ENCODE measurements around the gene CALR3.
"Not testable (repeated sequence)": the region's sequence is repeated elsewhere in the genome, so short reads cannot be mapped to it uniquely, and the experiment has no call there.

Gene CALR3, protein sequence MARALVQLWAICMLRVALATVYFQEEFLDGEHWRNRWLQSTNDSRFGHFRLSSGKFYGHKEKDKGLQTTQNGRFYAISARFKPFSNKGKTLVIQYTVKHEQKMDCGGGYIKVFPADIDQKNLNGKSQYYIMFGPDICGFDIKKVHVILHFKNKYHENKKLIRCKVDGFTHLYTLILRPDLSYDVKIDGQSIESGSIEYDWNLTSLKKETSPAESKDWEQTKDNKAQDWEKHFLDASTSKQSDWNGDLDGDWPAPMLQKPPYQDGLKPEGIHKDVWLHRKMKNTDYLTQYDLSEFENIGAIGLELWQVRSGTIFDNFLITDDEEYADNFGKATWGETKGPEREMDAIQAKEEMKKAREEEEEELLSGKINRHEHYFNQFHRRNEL

DNA sequence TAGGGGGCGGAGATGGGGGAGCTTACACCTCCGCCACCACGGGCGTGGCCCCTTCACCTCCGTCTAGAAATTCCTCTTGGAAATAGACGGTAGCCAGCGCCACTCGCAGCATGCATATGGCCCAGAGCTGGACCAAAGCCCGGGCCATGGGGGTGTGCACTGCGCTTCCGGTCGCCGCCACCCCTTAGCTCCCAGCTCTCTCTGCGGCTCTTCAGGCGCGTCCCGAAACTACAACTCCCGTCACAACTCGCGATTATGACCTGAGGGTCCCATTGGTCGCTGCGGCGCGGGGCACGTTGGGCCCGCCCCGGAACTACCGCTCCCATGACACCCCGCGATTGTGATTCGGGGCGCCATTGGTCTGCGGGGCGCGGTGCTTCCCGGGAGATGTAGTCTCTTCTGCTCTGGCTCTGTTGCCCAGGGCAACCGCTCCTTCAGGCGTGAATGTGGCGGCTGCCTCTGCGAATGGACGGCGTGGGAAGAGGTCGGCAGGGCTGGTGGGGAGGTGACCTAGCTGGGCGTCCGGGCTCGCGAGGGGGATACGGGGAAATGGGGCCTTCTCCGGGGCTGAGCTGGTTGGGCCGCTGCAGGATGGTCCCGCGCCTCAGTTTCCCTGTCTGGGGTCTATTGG is at the start of gene CALR3, which contains the start of gene C19orf44:
TSS of gene CALR3 (minus strand) at position 186 of the 631 bp plus-strand sequence. CDS start at position 148, 38 bp downstream.
TSS of gene C19orf44 (plus strand) at position 413 of the 631 bp plus-strand sequence. CDS start 4,399 bp downstream, outside the sequence.
- DNase-seq, result peak; percentile 96 to 97

- no peak for DNase-seq
Measured at GRCh38 chr19:16544473-16545231, 48.7 kb upstream of the CALR3 start.

DNA sequence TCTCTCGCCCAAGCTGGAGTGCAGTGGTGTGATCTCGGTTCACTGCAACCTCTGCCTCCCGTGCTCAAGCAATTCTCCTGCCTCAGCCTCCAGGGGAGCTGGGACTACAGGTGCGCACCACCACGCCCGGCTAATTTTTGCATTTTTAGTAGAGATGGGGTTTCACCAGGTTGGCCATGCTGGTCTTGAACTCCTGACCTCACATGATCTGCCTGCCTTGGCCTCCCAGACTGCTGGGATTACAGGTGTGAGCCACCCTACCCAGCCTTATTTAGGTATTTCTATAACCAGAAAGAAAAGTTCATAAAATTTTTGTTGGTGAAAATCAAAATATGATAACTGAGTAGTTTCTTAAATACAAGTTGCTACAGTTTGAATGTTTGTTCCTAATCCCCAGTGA is 47.8 kb upstream of the CALR3 start:
- not testable (repeated sequence) for DNase-seq

DNA sequence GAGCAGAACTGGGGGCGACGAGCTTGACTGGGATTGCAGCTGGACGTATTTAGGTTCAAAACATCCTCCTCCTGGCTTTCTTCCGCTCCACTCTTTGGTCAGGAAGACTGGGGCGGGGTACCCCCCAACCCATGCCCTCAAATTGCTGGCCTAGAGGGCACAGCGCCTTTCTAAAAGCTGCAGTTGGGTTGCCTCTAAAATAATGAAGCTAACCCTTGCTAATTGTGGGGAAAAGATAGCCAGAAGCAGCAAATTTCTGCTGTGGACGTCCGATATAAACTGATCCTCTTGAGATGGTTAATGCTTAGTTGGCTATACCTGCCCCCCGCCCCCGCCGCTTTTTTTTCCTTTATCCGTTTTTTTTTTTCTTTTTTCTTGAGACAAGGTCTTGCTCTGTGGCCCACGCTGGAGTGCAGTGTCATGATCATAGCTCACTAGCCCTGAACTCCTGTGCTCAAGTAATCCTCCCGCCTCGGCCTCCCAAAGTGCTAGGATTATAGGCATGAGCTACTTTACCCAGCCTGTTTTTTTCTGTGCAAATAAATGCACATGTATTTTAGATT is 47.0 kb upstream of the CALR3 start:
- peak; percentile 15 to 19 for DNase-seq

DNA sequence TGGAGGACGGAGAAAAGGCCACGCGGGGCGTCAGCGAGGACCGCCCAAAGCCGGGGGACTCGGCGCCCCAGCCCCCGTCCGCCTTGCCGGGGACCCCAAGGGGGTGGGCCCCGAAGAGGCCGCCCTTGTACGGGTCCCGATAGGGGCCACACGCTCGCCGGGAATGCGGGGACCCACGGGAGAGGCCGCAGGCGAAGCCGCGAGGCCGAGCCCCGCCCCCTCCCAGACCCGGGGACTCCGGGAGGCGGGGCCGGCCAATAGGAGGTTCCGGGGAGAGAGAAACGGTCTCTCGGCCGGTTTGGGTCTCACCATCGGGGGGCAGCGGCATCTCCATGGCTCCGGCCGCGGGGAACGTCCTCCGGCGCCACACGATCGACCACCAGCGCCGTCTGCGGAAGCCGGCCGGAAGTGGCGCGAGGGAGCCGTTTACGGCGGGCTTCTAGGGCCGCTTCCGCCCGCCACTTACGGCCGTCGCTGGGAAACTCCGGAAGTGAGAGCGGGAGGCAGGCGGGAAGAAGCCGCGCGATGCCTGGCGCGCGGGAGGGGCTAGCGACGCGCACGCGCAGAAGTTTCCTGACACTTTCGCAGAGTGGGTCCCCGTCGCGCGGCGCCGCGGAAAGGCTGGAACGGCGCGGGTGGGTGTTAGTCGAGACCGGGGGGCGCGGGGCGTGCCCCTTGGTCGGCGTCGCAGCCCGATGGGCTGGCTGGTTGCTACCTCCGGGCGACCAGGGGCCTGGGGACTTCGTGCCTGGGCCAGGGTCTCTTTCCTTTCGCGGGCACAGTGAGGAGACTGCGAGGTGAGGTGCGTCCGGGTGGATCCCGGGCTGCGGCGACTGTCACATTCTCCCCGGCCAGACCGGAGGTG is 46.3 kb upstream of the CALR3 start, which contains the start of gene CHERP:
TSS of gene CHERP (minus strand) at position 393 of the 865 bp plus-strand sequence. CDS start at position 334, 59 bp downstream.
- DNase-seq, result peak; percentile 93 to 94

- DNase-seq, result no peak
Measured at GRCh38 chr19:16541526-16542044, 45.6 kb upstream of the CALR3 start.

- DNase-seq, result no peak
Measured at GRCh38 chr19:16540948-16541347, 45.0 kb upstream of the CALR3 start.

DNA sequence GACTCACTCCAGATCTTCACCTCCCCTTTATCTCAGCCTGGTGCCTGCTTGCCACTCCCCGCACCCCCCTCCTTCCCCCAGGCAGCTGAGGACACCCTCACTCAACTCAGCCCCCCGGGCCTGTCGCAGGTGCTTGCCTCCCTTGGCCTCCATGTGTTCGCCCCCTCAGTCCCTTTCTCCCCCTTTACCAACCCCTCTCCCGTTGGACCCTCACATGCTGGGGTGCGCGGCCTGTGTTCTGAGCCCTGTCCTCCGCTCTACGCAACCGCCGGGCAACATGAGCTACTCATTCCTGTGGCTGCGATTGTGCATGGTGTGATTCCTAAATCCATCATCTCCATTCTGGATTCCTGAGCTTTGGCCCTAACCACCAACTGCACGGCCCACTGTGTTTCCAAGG is 41.1 kb upstream of the CALR3 start:
- no peak for DNase-seq

- no peak for DNase-seq
Measured at GRCh38 chr19:16536130-16536529, 40.2 kb upstream of the CALR3 start.

- DNase-seq, result no peak
Measured at GRCh38 chr19:16535381-16535780, 39.4 kb upstream of the CALR3 start.

DNA sequence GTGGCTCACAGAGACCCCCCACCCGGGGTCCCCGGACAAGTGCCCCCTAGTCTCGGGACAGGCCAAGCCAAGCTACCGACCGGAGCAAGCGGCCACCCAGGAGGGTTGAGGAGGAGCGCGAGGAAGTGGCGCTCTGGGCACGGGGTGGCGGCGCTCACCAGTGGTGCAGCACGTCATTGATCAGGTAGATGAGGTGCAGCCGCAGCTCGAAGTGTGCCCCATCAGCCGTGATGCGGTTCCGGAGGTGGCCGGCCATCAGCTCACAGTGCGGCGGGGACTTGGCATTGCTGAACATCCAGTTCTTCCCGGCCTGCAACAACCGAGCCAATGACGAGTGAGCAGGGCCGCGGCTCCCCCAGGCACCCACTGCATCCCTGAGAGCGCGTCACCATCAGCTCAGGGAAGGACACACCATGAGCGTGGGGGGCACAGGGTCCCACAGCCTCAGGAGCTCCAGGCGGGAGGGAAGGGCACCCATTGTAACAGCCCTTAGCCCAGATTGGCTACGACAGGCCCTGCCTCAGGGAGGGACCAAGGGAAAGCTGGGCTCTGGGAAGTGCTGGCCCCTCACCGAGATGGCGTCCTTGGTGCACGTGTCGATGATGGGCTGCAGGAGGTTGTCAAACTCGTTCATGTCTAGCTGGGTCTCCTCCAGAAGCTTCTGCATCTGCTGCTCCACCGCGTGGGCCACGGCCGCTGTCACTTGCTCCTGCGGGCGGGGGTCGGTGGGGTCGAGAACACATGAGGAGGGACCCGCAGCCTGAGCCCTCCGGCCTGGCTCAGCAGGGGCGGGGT is 36.7 kb upstream of the CALR3 start:
- no peak for DNase-seq

DNA sequence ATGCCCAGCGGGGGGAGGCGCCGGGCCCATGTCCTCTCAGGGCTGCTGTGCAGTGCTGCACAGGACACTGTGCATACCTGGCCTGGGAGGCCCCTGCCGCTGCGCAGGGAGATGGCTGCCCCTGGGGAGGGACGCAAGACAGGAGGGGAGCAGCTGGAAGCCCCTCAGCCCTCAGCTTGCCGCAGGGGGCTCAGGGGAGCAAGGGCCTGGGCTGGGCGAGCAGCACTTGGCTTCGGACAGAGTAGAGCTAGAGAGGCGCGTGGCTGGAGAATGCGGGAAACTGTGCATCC is 35.4 kb upstream of the CALR3 start:
- no peak for DNase-seq

- DNase-seq, result no peak
Measured at GRCh38 chr19:16530540-16531379, 34.8 kb upstream of the CALR3 start.

DNA sequence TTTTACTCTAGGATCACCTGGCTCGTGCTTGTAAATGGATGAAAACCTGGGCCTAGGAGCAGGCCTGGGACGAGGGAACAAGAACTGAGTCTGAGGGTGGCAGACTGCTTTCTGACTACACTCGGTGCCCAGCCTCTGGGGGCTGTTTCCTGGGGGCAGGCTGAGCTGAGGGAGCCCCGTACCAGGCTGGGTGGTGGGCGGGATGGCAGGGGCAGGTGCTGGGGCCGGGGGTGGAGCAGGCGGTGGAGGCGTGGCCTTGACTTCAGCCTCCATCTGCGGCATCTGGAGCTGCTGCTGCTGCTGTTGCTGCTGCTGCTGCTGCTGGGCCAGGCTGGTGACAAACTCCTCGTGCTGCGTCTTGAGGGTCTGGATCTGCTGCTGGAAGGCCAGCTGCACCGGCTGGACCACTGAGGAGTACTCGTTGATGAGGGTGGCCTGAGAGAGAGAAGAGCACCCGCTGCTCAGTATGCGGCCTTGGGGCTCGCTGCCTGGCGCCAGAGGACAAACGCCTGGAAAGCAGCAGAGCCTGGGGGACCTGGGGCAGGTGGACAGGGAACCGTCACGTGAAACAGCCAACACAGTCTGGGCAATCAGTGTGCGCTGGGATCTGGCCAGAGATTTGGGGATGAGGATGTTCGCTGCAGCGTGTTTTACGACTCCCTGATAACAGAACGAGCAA is 33.6 kb upstream of the CALR3 start:
- DNase-seq, result no peak

DNA sequence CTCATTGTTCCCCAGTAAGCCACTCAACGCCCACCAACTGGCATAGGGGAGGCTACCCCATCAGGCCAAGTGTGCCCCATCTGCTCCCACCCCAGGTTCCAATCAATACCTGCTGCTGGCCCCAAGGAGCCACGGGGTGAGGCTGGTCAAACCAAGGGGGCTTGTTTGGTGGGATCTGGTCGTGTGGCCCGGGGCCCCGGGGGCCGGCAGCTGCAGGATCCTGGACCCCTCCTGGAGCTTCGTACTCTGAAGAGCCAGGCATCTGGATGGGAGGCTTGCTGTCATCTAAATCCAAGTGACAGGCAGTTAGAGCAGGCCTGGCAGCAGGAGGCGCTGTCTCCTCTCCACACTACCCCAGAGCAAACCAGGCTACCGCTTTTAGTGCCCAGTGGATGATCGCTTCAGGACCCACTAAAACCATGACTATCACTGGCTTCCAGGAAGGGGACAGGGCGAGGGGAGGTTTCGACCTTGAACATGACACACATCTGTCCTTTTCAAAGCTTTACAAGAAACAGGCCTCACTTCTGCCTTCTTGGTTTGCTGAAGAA is 32.1 kb upstream of the CALR3 start:
- peak; percentile 58 to 66 for DNase-seq

- DNase-seq, result no peak
Measured at GRCh38 chr19:16527334-16527935, 31.5 kb upstream of the CALR3 start.

DNA sequence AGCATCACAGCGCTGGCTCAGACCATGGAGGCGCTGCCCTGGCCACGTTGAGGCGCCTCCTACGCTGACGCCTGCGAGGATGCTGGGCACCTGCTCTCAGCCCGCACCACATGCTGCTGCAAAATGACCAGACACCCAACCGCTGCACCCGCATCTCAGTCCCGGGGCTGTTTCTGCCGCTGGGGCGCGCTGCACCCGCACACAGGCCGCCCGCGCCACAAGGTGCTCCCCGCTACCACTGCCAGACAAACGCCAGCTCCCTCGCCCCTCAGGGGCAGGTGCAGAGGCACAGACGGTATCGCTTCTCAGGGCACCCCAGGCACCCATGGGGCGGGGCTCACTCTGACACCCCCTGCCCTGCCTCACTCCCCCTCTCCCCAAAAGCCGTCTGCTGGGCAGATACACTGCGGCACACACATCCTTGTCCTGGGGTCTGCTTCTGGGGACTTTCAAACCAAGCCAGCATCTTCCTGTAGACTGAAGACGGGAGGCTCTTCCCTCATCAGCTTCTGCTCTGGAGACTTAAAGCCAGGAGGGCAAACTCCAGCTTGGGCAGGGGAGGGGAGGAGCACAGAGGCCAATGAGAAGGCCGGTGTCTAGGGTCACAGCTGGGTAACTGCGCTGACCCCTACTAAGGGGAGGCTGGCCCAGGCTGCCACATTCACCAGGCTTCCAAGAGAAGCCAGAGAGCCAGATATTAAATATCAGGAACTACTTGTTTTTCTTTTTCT is 29.9 kb upstream of the CALR3 start:
- no peak for DNase-seq

Data from activated CD4-positive, alpha-beta T cell treated with anti-CD3 and anti-CD28 coated beads, Interleukin-2, amount 50 U/mL, for 48 hours (primary cell).